PC-9 (cell line): ENCODE results near the gene RPL23. TPM values are rescaled to one million over a fixed set of nuclear protein-coding genes. Genes with fewer than 3 reads are reported as not detected.

Experiments used
- BruUV-seq: library from RNA; stranded (reverse); fragments of 400-500 nt; replicated peaks from 2 replicates; lab custom pipeline; 2021; lab: Mats Ljungman, UMichigan
- CTCF ChIA-PET: fragments of 300-600 bp; sonication (Branson Sonifier 250); formaldehyde crosslinking; loops from one replicate; lab custom pipeline; 2022; ENCODE audit warnings: antibody characterized with exemption; lab: Charles Lee
- POLR2A ChIA-PET: fragments of 300-600 bp; sonication (Branson Sonifier 250); formaldehyde crosslinking; loops from one replicate; lab custom pipeline; 2022; ENCODE audit warnings: antibody characterized with exemption; ENCODE audit not compliant: unreplicated experiment; lab: Charles Lee
- DNase-seq, 2 experiments: peaks; one replicate each; pipeline versions ENCODE4 v3.0.0 to v3.0.0-alpha.2; 2015 to 2022; ENCODE audit warnings: mixed read lengths in 1 of 2
- H2AFZ ChIP-seq: fragments of 200-600 bp; sonication (generic); 2 replicates; pipeline ENCODE4 v1.8.1; 2017; ENCODE audit warnings: antibody characterized with exemption
- H3F3A ChIP-seq: fragments of 200-600 bp; sonication (generic); 2 replicates; pipeline ENCODE4 v1.8.1; 2017; ENCODE audit warnings: antibody characterized with exemption, mild to moderate bottlenecking, low read depth; ENCODE audit not compliant: insufficient read depth
- H3K27ac ChIP-seq: fragments of 200-600 bp; sonication (generic); 2 replicates; pipeline ENCODE4 v1.6.1; 2016; ENCODE audit warnings: mixed run types
- H3K27me3 ChIP-seq: fragments of 200-600 bp; sonication (generic); 2 replicates; pipeline ENCODE4 v1.6.1; 2016; ENCODE audit warnings: low read depth, mixed run types; ENCODE audit not compliant: insufficient read depth
- H3K36me3 ChIP-seq: fragments of 200-600 bp; sonication (generic); 2 replicates; pipeline ENCODE4 v1.6.1; 2016; ENCODE audit warnings: low read depth, mixed run types
- H3K4me1 ChIP-seq: fragments of 200-600 bp; sonication (generic); replicated peaks from 2 replicates; pipeline ENCODE4 v1.6.1; 2016; ENCODE audit warnings: mixed run types; ENCODE audit not compliant: insufficient read depth
- H3K4me2 ChIP-seq: fragments of 200-600 bp; sonication (generic); 2 replicates; pipeline ENCODE4 v1.6.1; 2017; ENCODE audit warnings: mixed run types
- H3K4me3 ChIP-seq: fragments of 200-600 bp; sonication (generic); 2 replicates; pipeline ENCODE4 v1.6.1; 2016; ENCODE audit warnings: mixed run types
- H3K79me2 ChIP-seq: fragments of 200-600 bp; sonication (generic); 2 replicates; pipeline ENCODE4 v1.6.1; 2017; ENCODE audit warnings: low read depth, mixed run types
- H3K9me2 ChIP-seq: fragments of 200-600 bp; sonication (generic); 2 replicates; pipeline ENCODE4 v1.8.1; 2017; ENCODE audit warnings: mild to moderate bottlenecking; ENCODE audit not compliant: insufficient read depth
- H3K9me3 ChIP-seq: fragments of 200-600 bp; sonication (generic); 2 replicates; pipeline ENCODE4 v1.8.1; 2016; ENCODE audit warnings: low read depth; ENCODE audit not compliant: insufficient read depth
- H4K20me1 ChIP-seq: fragments of 200-600 bp; sonication (generic); 2 replicates; pipeline ENCODE4 v1.8.1; 2017; ENCODE audit not compliant: insufficient read depth
- EZH2 ChIP-seq: fragments of 200-600 bp; sonication (generic); IDR thresholded peaks from 2 replicates; pipeline ENCODE4 v1.8.0; 2017; ENCODE audit warnings: antibody characterized with exemption, low read depth
- intact Hi-C: fragments of 100-400 bp; cut with micrococcal nuclease; formaldehyde crosslinking; loops from one replicate; pipeline ENCODE4 v1.10.0; 2022; ENCODE audit not compliant: unreplicated experiment
- total RNA-seq: library from RNA; stranded (reverse); gene quantifications from 2 replicates; pipeline ENCODE4 v1.2.3, GENCODE V29; 2021
- TF ChIP-seq, protein P1 (sequence below): fragments of 200-600 bp; sonication (generic); conservative IDR thresholded peaks from 2 replicates; pipeline ENCODE4 v1.6.1; 2017; ENCODE audit warnings: mixed run types, antibody characterized with exemption, mild to moderate bottlenecking, moderate library complexity

Gene RPL23
- total RNA-seq, 1 experiment from 2014 or later = 1,146 TPM

DNA sequence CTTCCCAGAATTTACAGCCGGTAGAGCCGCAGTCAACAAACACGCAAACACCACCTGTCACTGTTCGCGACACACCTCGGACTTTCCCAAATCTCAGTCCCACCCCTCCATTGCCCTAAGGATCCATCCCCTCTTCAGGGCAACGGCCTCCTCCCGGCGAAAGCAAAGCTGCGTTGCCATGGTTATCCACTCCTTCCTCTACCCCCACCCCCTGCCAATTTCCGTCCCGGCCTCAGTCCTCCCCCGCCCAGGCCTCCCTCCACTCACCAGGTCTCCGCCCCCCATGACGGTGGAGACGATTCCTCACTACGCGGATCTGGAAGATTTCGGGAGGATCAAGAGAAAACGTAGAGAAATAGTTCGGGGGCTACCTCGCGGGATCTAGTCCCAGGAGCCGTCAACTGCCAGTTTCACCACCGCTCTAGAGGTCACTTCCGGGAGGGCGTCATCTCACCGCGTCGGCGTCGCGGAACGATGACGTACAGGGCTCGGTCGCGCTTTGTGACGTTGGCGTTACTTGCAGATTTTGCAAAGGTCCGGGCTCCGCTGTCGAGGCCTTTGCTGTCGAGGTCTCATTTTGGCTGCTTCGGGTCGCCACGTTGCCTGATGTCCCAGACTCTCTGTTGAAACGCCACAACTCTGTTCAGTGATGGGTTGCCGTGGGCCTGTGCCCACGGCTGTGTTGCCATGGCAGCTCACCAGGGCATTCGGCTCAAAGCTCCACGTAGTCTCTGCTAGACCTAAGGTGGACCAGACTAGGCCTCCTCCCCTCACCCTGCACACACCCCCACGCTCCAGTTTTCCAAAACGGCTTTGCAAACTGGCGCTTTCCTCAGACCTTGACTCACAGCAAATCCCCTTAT, 28.4 kb downstream of the RPL23 start, which contains the start of gene CWC25:
TSS of gene CWC25 (minus strand) at position 423 of the 863 bp plus-strand sequence. CDS start at position 285, 138 bp downstream.
- H3K9me2 ChIP-seq = no peaks in the 10 kb centered on the region
- no peaks in the 10 kb centered on the region for H3K9me3 ChIP-seq
- DNase-seq = peak; percentile 81 to 94
- peak within 1 kb of the TSS; percentile 79 for H2AFZ ChIP-seq
- peak within 1 kb of the TSS; percentile 79 for H3K4me2 ChIP-seq
- H4K20me1 ChIP-seq = 0 out of 2 replicates have a peak, but pooled peaks cover 6% of the 10 kb centered on the region
- CTCF ChIA-PET = interaction anchor here (0.5 to 0.6 kb wide), 3 partner anchors 16 to 266 kb away, joined by 5 to 7 read pairs (median 7); no protein-coding TSS in a partner anchor
- POLR2A ChIA-PET = interaction anchor here (0.5 to 1.0 kb wide), 2 partner anchors 21 to 45 kb away, joined by 5 to 12 read pairs; partner anchors contain the start of gene LASP1
- peak within 1 kb of the TSS; percentile 82 for H3K4me3 ChIP-seq
- H3K27ac ChIP-seq = peak within 1 kb of the TSS; percentile 97
- peaks cover 4% of the 10 kb centered on the region; the same call in 1 of the 2 replicates for H3K36me3 ChIP-seq
- peaks cover 40% of the 10 kb centered on the region for H3K79me2 ChIP-seq
- intact Hi-C loops = loop anchor here (1.0 kb wide), 1 partner anchor 28 kb away; the partner anchor contains the start of gene RPL23
- TF ChIP-seq, protein P1, sequence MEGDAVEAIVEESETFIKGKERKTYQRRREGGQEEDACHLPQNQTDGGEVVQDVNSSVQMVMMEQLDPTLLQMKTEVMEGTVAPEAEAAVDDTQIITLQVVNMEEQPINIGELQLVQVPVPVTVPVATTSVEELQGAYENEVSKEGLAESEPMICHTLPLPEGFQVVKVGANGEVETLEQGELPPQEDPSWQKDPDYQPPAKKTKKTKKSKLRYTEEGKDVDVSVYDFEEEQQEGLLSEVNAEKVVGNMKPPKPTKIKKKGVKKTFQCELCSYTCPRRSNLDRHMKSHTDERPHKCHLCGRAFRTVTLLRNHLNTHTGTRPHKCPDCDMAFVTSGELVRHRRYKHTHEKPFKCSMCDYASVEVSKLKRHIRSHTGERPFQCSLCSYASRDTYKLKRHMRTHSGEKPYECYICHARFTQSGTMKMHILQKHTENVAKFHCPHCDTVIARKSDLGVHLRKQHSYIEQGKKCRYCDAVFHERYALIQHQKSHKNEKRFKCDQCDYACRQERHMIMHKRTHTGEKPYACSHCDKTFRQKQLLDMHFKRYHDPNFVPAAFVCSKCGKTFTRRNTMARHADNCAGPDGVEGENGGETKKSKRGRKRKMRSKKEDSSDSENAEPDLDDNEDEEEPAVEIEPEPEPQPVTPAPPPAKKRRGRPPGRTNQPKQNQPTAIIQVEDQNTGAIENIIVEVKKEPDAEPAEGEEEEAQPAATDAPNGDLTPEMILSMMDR = no peak
- TF ChIP-seq EZH2 = no peak
- peaks cover 8% of the 10 kb centered on the region; the same call in 1 of the 2 replicates for H3F3A ChIP-seq
- BruUV-seq = TSS peak; percentile 89
- no peaks in the 10 kb centered on the region for H3K27me3 ChIP-seq
- peaks cover 16% of the 10 kb centered on the region for H3K4me1 ChIP-seq

DNA sequence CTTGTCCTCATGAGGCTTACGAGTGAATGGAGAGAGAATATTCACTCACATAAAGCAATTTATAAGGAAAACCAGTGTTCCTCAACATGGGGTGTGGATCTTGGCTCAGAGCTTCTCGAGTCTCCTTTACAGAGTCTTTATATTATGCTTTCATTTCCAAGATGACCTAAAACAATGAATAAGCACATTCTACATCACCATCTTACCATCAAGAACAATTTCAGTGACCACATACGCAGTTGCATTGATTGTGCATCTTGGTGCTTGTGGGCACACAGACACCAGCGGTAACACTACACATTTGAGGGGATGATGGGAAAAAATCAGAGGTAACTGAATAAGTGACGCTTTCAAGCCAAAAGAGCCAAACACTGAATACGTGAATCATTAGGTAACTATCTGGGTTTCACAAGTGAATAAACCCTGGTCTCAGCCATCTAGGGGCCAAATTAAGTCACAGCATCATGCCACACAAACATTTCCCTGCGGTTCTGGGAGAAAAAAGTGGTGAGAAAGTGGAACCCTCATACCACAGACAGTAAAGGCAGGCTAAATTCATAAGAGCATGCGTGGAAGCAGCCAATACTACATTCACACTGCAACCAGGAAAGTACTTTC, 37.8 kb downstream of the RPL23 start:
- Histone ChIP-seq H3K9me2 (no peaks in the 10 kb centered on the region), H3K4me3 (no peak overlapping the region), H4K20me1 (peaks cover 7% of the 10 kb centered on the region; the same call in 1 of the 2 replicates), H2AFZ (no peak overlapping the region), H3K27ac (no peak overlapping the region), H3K4me1 (no peaks in the 10 kb centered on the region), H3K36me3 (peaks cover 4% of the 10 kb centered on the region; the same call in 1 of the 2 replicates), H3K27me3 (no peaks in the 10 kb centered on the region), H3K4me2 (no peak overlapping the region), H3F3A (peaks cover 5% of the 10 kb centered on the region; the same call in 1 of the 2 replicates), H3K9me3 (no peaks in the 10 kb centered on the region), H3K79me2 (no peaks in the 10 kb centered on the region)
- CTCF ChIA-PET = no interaction called here
- TF ChIP-seq, protein P1 = peak; percentile 43; the same call in 1 of the 2 replicates
- TF ChIP-seq EZH2 = no peak
- intact Hi-C loops = no loop called here
- POLR2A ChIA-PET = no interaction called here
- DNase-seq = no peak
- BruUV-seq = no TSS peak

DNA sequence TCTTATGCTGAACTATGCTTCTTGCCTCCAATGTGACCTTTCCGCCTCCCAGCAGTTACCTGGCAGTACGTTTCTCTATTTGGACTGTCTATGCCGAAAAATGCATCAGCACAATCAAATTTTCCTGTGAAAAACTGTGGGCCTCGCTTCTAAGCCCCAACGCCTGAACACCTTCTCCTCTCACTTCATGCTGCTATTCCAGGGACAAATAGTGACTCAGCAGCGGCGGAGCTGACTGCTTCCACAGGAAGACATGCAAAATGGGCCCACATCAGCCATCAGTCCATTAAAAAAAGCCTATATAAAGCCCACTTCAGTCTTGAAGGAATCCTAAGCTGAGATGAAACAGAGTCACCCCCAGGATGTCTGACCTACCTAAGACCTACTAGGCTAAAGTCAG, 43.7 kb downstream of the RPL23 start:
- no peaks in the 10 kb centered on the region for H3K9me2 ChIP-seq
- intact Hi-C loops = loop anchor here (10.0 kb wide), 1 partner anchor 55 kb away; no protein-coding TSS in a partner anchor
- no peak overlapping the region for H3K27ac ChIP-seq
- no peak for DNase-seq
- no peak overlapping the region for H2AFZ ChIP-seq
- H4K20me1 ChIP-seq = no peaks in the 10 kb centered on the region; the same call in 1 of the 2 replicates
- BruUV-seq = no TSS peak
- no peaks in the 10 kb centered on the region for H3K9me3 ChIP-seq
- peaks cover 8% of the 10 kb centered on the region; the same call in 1 of the 2 replicates for H3F3A ChIP-seq
- peaks cover 3% of the 10 kb centered on the region; the same call in 1 of the 2 replicates for H3K36me3 ChIP-seq
- CTCF ChIA-PET = no interaction called here
- no peaks in the 10 kb centered on the region for H3K4me1 ChIP-seq
- POLR2A ChIA-PET = no interaction called here
- no peak for TF ChIP-seq EZH2
- TF ChIP-seq, protein P1 = no peak
- H3K79me2 ChIP-seq = no peaks in the 10 kb centered on the region
- H3K4me2 ChIP-seq = no peak overlapping the region
- no peaks in the 10 kb centered on the region for H3K27me3 ChIP-seq
- no peak overlapping the region for H3K4me3 ChIP-seq
